Fibroblast of lung (primary cell): ENCODE data around the gene MTHFD2L. TPM values are rescaled to one million over a fixed set of nuclear protein-coding genes. Genes with fewer than 3 reads are reported as not detected.
A peak's percentile ranks its signal among the peaks of the same experiment; 100 is the strongest.

Experiments
- DNase-seq, 2 donors: peaks; one replicate each; pipeline versions ENCODE4 v3.0.0 to v3.0.0-alpha.2; 2010; ENCODE audit warnings: low read depth in 2 of 2
- H2AFZ ChIP-seq: 2 replicates; pipeline ENCODE4 v1.5.1; 2012; ENCODE audit warnings: low read length, control low read depth, inconsistent platforms
- H3K27ac ChIP-seq: 2 replicates; pipeline ENCODE4 v1.5.1; 2011; ENCODE audit warnings: low read length, control low read depth; ENCODE audit not compliant: insufficient read depth
- H3K27me3 ChIP-seq: 2 replicates; pipeline ENCODE4 v1.5.1; 2011; ENCODE audit warnings: mild to moderate bottlenecking, low read length; ENCODE audit not compliant: control insufficient read depth, insufficient read depth
- H3K36me3 ChIP-seq: 2 replicates; pipeline ENCODE4 v1.5.1; 2011; ENCODE audit warnings: low read length; ENCODE audit not compliant: control insufficient read depth, insufficient read depth
- H3K4me1 ChIP-seq: 2 replicates; pipeline ENCODE4 v1.5.1; 2011; ENCODE audit warnings: low read length; ENCODE audit not compliant: control insufficient read depth, insufficient read depth; ENCODE audit errors: extremely low read depth
- H3K4me2 ChIP-seq: 2 replicates; pipeline ENCODE4 v1.5.1; 2011; ENCODE audit warnings: low read length, control low read depth; ENCODE audit not compliant: insufficient read depth; ENCODE audit errors: extremely low read depth
- H3K4me3 ChIP-seq, 4 experiments: fragments of 200-600 bp in 1 of 4; sonication (generic) in 1 of 4; replicated peaks in 1 of 4; 2 replicates each; pipeline ENCODE4 v1.5.1; 2011 to 2016; ENCODE audit warnings: low read length in 4 of 4, low read depth in 3 of 4, mild to moderate bottlenecking in 3 of 4, control low read depth in 2 of 4, inconsistent platforms in 1 of 4, mixed read lengths in 1 of 4; ENCODE audit not compliant: insufficient read depth in 1 of 4; ENCODE audit errors: control extremely low read depth in 1 of 4
- H3K79me2 ChIP-seq: 2 replicates; pipeline ENCODE4 v1.5.1; 2012; ENCODE audit warnings: mild to moderate bottlenecking, low read length, inconsistent platforms; ENCODE audit not compliant: control insufficient read depth, insufficient read depth
- H3K9ac ChIP-seq: 2 replicates; pipeline ENCODE4 v1.5.1; 2011; ENCODE audit warnings: mild to moderate bottlenecking, low read length, control low read depth; ENCODE audit not compliant: insufficient read depth
- H3K9me3 ChIP-seq: 2 replicates; pipeline ENCODE4 v1.5.1; 2012; ENCODE audit warnings: low read depth, low read length; ENCODE audit not compliant: control insufficient read depth, insufficient read depth
- H4K20me1 ChIP-seq: 2 replicates; pipeline ENCODE4 v1.5.1; 2011; ENCODE audit warnings: low read length; ENCODE audit not compliant: control insufficient read depth, insufficient read depth; ENCODE audit errors: extremely low read depth
- EZH2 ChIP-seq: IDR thresholded peaks from 2 replicates; pipeline ENCODE4 v1.5.1; 2012; ENCODE audit warnings: low read length, control low read depth, mild to moderate bottlenecking; ENCODE audit errors: missing control alignments
- polyA plus RNA-seq, 2 donors: library from polyadenylated mRNA; depleted of rRNA in 1 of 2; stranded (reverse) in 1 of 2; unstranded in 1 of 2; fragments of >200 nt; gene quantifications; 2 replicates each; pipeline ENCODE4 v1.2.1, GENCODE V29; 2011 to 2012; ENCODE audit warnings: missing spikeins in 1 of 2
- total RNA-seq: library from RNA; depleted of rRNA; stranded (reverse); fragments of >200 nt; gene quantifications from 2 replicates; pipeline ENCODE4 v1.2.1, GENCODE V29; 2014
- TF ChIP-seq, protein P1 (sequence below), 2 donors: IDR thresholded peaks in 1 of 2; conservative IDR thresholded peaks in 1 of 2; 1 replicate in 1 of 2; 2 replicates in 1 of 2; pipeline ENCODE4 v1.5.1; 2011 to 2012; ENCODE audit warnings: low read length in 2 of 2, control low read depth in 1 of 2, inconsistent platforms in 1 of 2, low read depth in 1 of 2, mild to moderate bottlenecking in 1 of 2

MTHFD2L gene
- total and polyA plus RNA-seq, 2 donors (not counting 1 experiment from before 2014, with no cell fraction given), result 4.4 to 13.0 TPM

DNA sequence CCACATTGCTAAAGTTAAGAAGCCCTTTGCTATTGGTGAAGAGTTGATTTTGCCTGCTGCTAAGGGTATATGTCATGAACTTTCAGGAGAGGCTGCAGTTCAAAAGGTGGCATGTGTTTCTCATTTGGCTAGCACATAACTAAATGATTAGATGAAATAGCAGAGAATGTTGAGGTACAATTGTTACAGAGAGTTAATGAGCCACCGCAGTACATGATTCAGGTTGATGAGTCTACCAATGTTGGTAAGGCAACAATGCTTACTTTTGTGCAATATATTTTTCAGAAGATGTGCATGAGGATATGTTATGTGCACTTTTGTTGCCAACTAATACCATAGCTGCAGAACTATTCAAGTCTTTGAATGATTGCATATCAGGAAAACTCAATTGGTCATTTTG, 37.8 kb upstream of the MTHFD2L start:
- H3K4me1 ChIP-seq, result peaks cover 6% of the 10 kb centered on the region
- no peak overlapping the region for H3K4me2 ChIP-seq
- H4K20me1 ChIP-seq, result no peaks in the 10 kb centered on the region
- no peak for DNase-seq
- no peaks in the 10 kb centered on the region for H3K27me3 ChIP-seq
- no peaks in the 10 kb centered on the region for H3K79me2 ChIP-seq
- H3K36me3 ChIP-seq, result no peaks in the 10 kb centered on the region
- H3K9ac ChIP-seq, result no peak overlapping the region
- H3K4me3 ChIP-seq, result no peak overlapping the region
- H2AFZ ChIP-seq, result no peak overlapping the region
- H3K27ac ChIP-seq, result no peak overlapping the region
- TF ChIP-seq, protein P1, sequence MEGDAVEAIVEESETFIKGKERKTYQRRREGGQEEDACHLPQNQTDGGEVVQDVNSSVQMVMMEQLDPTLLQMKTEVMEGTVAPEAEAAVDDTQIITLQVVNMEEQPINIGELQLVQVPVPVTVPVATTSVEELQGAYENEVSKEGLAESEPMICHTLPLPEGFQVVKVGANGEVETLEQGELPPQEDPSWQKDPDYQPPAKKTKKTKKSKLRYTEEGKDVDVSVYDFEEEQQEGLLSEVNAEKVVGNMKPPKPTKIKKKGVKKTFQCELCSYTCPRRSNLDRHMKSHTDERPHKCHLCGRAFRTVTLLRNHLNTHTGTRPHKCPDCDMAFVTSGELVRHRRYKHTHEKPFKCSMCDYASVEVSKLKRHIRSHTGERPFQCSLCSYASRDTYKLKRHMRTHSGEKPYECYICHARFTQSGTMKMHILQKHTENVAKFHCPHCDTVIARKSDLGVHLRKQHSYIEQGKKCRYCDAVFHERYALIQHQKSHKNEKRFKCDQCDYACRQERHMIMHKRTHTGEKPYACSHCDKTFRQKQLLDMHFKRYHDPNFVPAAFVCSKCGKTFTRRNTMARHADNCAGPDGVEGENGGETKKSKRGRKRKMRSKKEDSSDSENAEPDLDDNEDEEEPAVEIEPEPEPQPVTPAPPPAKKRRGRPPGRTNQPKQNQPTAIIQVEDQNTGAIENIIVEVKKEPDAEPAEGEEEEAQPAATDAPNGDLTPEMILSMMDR (conservative IDR thresholded peaks at IDR 0.05 in 1 of 2, IDR thresholded peaks at IDR 0.05 in 1 of 2; ENCODE audit: low read depth in 1 of 2, low read length in 2 of 2), result no peak
- TF ChIP-seq EZH2, result no peak
- no peaks in the 10 kb centered on the region for H3K9me3 ChIP-seq

DNA sequence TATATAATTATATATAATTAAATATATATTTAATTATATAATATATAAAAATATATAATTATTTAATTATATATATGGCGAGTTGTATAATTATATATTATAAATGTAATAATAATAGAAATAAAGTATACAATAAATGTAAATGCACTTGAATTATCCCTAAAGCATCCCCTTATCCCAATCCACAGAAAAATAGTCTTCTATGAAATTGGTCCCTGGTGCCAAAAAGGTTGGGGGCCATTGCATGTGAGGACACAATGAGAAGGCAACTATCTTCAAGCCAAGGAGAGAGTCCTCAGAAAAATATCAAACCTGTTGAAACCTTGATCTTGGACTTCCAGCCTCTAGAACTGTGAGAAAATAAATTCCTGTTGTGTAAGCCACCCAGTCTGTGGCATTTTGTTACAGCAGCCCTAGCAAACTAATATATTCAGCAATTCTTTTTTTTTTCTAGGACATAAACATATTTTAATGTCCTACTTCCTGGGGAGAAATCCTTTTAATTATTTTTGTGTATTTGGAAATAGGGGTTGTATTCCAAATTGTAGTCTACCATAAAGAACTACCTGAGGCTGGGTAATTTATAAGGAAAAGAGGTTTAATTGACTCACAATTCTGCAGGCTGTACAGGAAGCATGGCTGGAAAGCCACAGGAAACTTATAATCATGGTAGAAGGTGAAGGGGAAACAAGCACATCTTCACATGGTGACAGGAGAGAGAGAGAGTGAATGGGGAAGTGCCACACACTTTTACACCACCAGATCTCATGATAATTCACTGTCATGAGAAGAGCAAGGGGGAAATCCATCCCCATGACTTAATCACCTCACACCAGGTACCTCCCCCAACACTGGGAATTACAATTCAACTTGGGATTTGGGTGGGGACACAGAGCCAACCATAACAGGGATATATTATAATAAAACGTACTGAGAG, 36.0 kb upstream of the MTHFD2L start:
- no peak for DNase-seq
- Histone ChIP-seq H3K79me2 (no peaks in the 10 kb centered on the region), H3K9me3 (no peaks in the 10 kb centered on the region), H4K20me1 (no peaks in the 10 kb centered on the region), H3K36me3 (no peaks in the 10 kb centered on the region), H3K4me2 (no peak overlapping the region), H3K4me3 (no peak overlapping the region), H3K4me1 (peaks cover 6% of the 10 kb centered on the region), H3K9ac (no peak overlapping the region), H3K27ac (no peak overlapping the region), H3K27me3 (no peaks in the 10 kb centered on the region), H2AFZ (no peak overlapping the region)
- TF ChIP-seq EZH2, result no peak
- TF ChIP-seq, protein P1 (conservative IDR thresholded peaks at IDR 0.05 in 1 of 2, IDR thresholded peaks at IDR 0.05 in 1 of 2; ENCODE audit: low read depth in 1 of 2, low read length in 2 of 2), result no peak

DNA sequence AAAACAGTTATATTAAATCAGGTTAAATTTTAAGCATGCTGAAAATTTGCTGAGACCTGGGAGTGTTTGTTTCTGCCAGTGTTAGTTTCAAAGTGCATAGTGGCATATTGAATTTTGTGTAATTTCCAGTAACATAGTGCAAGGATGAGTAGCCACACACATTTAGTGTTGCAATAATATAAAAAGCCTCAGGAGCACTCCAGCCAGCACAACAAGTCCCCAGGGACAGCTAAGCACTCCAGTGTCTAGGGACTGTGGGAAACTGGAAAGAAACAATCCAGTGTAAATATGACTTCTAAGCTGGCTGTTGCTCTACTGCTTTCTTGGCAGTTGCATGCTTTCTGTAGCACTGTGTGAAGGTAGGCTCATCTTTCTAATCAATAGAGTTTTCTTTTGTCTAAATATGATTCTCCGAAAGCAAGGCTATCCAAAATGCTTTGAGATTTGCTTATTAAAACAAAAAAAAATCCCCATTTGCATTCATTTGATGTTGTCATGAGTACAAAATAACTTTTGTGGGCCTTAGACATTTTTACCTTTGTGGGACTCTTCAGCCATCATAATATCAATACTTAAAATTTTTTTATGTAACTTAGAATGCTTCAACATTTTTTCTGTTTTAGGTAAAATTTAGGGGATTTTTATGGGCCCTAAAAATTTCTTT, 34.7 kb upstream of the MTHFD2L start:
- no peaks in the 10 kb centered on the region for H3K4me1 ChIP-seq
- no peaks in the 10 kb centered on the region for H3K9me3 ChIP-seq
- H2AFZ ChIP-seq, result no peak overlapping the region
- no peak overlapping the region for H3K4me2 ChIP-seq
- no peaks in the 10 kb centered on the region for H4K20me1 ChIP-seq
- peak in 1 of 2 donors; percentile 82 for DNase-seq
- H3K27me3 ChIP-seq, result no peaks in the 10 kb centered on the region
- TF ChIP-seq, protein P1 (conservative IDR thresholded peaks at IDR 0.05 in 1 of 2, IDR thresholded peaks at IDR 0.05 in 1 of 2; ENCODE audit: low read depth in 1 of 2, low read length in 2 of 2), result no peak
- no peak for TF ChIP-seq EZH2
- no peak overlapping the region for H3K4me3 ChIP-seq
- no peaks in the 10 kb centered on the region for H3K79me2 ChIP-seq
- H3K27ac ChIP-seq, result no peak overlapping the region
- no peaks in the 10 kb centered on the region for H3K36me3 ChIP-seq
- H3K9ac ChIP-seq, result no peak overlapping the region
